GM18867 (cell line): ENCODE results near the gene STIMATE.

ENCODE experiments used
- ATAC-seq: cut with Tn5 transposase; IDR thresholded peaks from one replicate; pipeline ENCODE4 v1.9.1; 2021; ENCODE audit warnings: mild to moderate bottlenecking, moderate library complexity; ENCODE audit not compliant: unreplicated experiment

The STIMATE gene

GRCh38 chr3:52871761-52872160 is 25.6 kb downstream of the STIMATE start:
- no peak for ATAC-seq

- ATAC-seq = no peak
Measured at GRCh38 chr3:52870471-52870870, 26.9 kb downstream of the STIMATE start.

- no peak for ATAC-seq
Measured at GRCh38 chr3:52866427-52866826, 30.9 kb downstream of the STIMATE start.

GRCh38 chr3:52865994-52866393 is 31.4 kb downstream of the STIMATE start:
- no peak for ATAC-seq

GRCh38 chr3:52860424-52860768 is 37.0 kb downstream of the STIMATE start:
- no peak for ATAC-seq

GRCh38 chr3:52859686-52860423 is 37.5 kb downstream of the STIMATE start:
- no peak for ATAC-seq

GRCh38 chr3:52857864-52858263 is 39.5 kb downstream of the STIMATE start:
- ATAC-seq = no peak

- ATAC-seq = no peak
Measured at GRCh38 chr3:52857133-52857532, 40.2 kb downstream of the STIMATE start.

- no peak for ATAC-seq
Measured at GRCh38 chr3:52856666-52857065, 40.7 kb downstream of the STIMATE start.

- ATAC-seq = no peak
Measured at GRCh38 chr3:52854013-52854412, 43.3 kb downstream of the STIMATE start.

GRCh38 chr3:52852419-52852818 is 44.9 kb downstream of the STIMATE start:
- ATAC-seq = no peak

GRCh38 chr3:52851348-52851747 is 46.0 kb downstream of the STIMATE start:
- ATAC-seq = no peak

- ATAC-seq = no peak
Measured at GRCh38 chr3:52849656-52850055, 47.7 kb downstream of the STIMATE start.

GRCh38 chr3:52848617-52849016 is 48.7 kb downstream of the STIMATE start:
- no peak for ATAC-seq

GRCh38 chr3:52847726-52848125 is 49.6 kb downstream of the STIMATE start:
- no peak for ATAC-seq

- no peak for ATAC-seq
Measured at GRCh38 chr3:52847241-52847640, 50.1 kb downstream of the STIMATE start.

GRCh38 chr3:52846432-52846965 is 50.8 kb downstream of the STIMATE start:
- no peak for ATAC-seq

GRCh38 chr3:52845691-52846431 is 51.5 kb downstream of the STIMATE start:
- no peak for ATAC-seq

GRCh38 chr3:52845157-52845556 is 52.2 kb downstream of the STIMATE start:
- ATAC-seq = no peak

GRCh38 chr3:52844290-52844975 is 52.9 kb downstream of the STIMATE start:
- ATAC-seq = no peak

GRCh38 chr3:52843881-52844280 is 53.5 kb downstream of the STIMATE start:
- ATAC-seq = no peak
